GM12878 (cell line): ENCODE data around the gene PLXNA4.

ENCODE experiments used
- BHLHE40 ChIP-seq, 2 experiments: fragments of 450-650 bp in 1 of 2; IDR thresholded peaks; 2 replicates each; pipeline ENCODE4 v1.6.1; 2011 to 2017; ENCODE audit warnings: low read depth in 2 of 2, borderline replicate concordance in 1 of 2, improper control_type of control experiment in 1 of 2, low read length in 1 of 2, mild to moderate bottlenecking in 1 of 2
- CEBPB ChIP-seq, 2 experiments: fragments of 150-350 bp in 1 of 2; IDR thresholded peaks; 2 replicates each; pipeline ENCODE4 v1.6.1; 2012 to 2014; ENCODE audit warnings: low read depth in 2 of 2, low read length in 2 of 2, borderline replicate concordance in 1 of 2, inconsistent platforms in 1 of 2
- CTCF ChIP-seq, 3 experiments: IDR thresholded peaks in 2 of 3; conservative IDR thresholded peaks in 1 of 3; 2 replicates each; pipeline ENCODE4 v1.5.1; 2011; ENCODE audit warnings: low read depth in 3 of 3, low read length in 3 of 3, mild to moderate bottlenecking in 3 of 3, control low read depth in 2 of 3, moderate library complexity in 2 of 3, inconsistent platforms in 1 of 3, mixed read lengths in 1 of 3; ENCODE audit not compliant: control insufficient read depth in 2 of 3, insufficient read depth in 1 of 3; ENCODE audit errors: extremely low read depth in 1 of 3
- ESRRA ChIP-seq: IDR thresholded peaks from 2 replicates; pipeline ENCODE4 v1.6.1; 2012; ENCODE audit warnings: mild to moderate bottlenecking, low read length, improper control_type of control experiment
- EZH2 ChIP-seq: IDR thresholded peaks from 2 replicates; pipeline ENCODE4 v1.6.1; 2012; ENCODE audit warnings: low read depth, mild to moderate bottlenecking, control low read depth, inconsistent platforms, low read length, borderline replicate concordance; ENCODE audit not compliant: control insufficient read depth
- JUND ChIP-seq: IDR thresholded peaks from 2 replicates; pipeline ENCODE4 v1.6.1; 2012; ENCODE audit warnings: low read depth, mild to moderate bottlenecking, low read length, improper control_type of control experiment, moderate library complexity
- MXI1 ChIP-seq: fragments of 150-350 bp; IDR thresholded peaks from 2 replicates; pipeline ENCODE4 v1.6.1; 2011; ENCODE audit warnings: low read depth, mild to moderate bottlenecking, inconsistent platforms, low read length, improper control_type of control experiment
- REST ChIP-seq: IDR thresholded peaks from 2 replicates; pipeline ENCODE4 v1.6.1; 2012; ENCODE audit warnings: mild to moderate bottlenecking, low read depth, low read length
- RFX5 ChIP-seq: IDR thresholded peaks from 2 replicates; pipeline ENCODE4 v1.6.1; 2011; ENCODE audit warnings: low read depth, low read length, improper control_type of control experiment
- SMC3 ChIP-seq: IDR thresholded peaks from 2 replicates; pipeline ENCODE4 v1.6.1; 2011; ENCODE audit warnings: low read length, improper control_type of control experiment, borderline replicate concordance
- SRF ChIP-seq, 2 experiments: IDR thresholded peaks; 2 replicates each; pipeline ENCODE4 v1.6.1; 2011; ENCODE audit warnings: low read depth in 2 of 2, low read length in 2 of 2, mild to moderate bottlenecking in 1 of 2, moderate library complexity in 1 of 2

GRCh38 chr7:132560105-132560504 lies 16.2 kb downstream of the PLXNA4 start:
- no peak for TF ChIP-seq CTCF (IDR thresholded peaks at IDR 0.05 in 2 of 3, conservative IDR thresholded peaks at IDR 0.05 in 1 of 3; ENCODE audit: control insufficient read depth in 2 of 3, extremely low read depth in 1 of 3, insufficient read depth in 1 of 3, low read depth in 3 of 3, low read length in 3 of 3)
- TF ChIP-seq SRF (IDR thresholded peaks at IDR 0.05; ENCODE audit: low read depth in 2 of 2, low read length in 2 of 2), result no peak
- no peak for TF ChIP-seq MXI1
- no peak for TF ChIP-seq RFX5
- no peak for TF ChIP-seq BHLHE40 (IDR thresholded peaks at IDR 0.05; ENCODE audit: borderline replicate concordance in 1 of 2, low read depth in 2 of 2, low read length in 1 of 2)
- no peak for TF ChIP-seq SMC3
- no peak for TF ChIP-seq CEBPB (IDR thresholded peaks at IDR 0.05; ENCODE audit: borderline replicate concordance in 1 of 2, low read depth in 2 of 2, low read length in 2 of 2)
- TF ChIP-seq JUND, result no peak
- no peak for TF ChIP-seq REST
- no peak for TF ChIP-seq EZH2
- no peak for TF ChIP-seq ESRRA
